Stimulated activated CD4-positive, alpha-beta T cell treated with anti-CD3 and anti-CD28 coated beads, Interleukin-15, amount 100 ng/mL, for 1 hour (primary cell): ENCODE results near the gene GPR132.
"Not testable (repeated sequence)": the region's sequence is repeated elsewhere in the genome, so short reads cannot be mapped to it uniquely, and the experiment has no call there.

Experiments used
- DNase-seq, 2 donors: peaks; one replicate each; pipeline ENCODE4 v3.0.0-alpha.2; 2020; ENCODE audit warnings: low read depth in 1 of 2, low spot score in 1 of 2

GPR132 gene

DNA sequence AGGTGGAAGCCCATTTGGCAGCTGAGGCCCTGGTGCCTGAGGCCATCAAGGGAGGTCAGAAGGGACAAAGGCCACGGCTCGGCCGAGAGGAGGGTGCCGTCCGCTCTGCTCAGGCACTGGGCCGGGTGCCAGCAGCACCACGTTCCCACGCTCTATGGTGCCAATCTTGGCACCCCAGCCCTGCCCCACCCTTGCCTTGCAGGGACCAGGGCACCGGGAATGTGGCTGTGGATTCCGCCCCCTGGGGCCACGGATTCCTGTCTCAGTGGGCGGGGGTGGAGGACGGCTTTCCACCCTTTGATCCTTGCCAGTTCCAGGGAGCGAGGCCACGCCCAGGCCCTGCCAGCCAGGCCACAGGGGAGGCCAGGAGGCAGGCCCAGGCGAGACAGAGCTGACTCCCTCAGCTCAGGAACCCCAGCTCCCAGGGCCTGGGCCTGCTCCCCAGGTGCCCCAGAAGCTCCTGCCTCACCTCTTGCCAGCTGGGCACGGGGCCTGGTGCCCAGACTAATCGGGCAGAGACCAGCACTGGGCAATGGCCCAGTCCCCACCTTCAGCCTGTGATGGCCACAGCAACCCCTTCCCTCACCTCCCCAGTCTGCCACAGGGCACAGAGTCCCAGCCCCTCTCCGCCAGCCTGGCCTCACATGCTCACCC, 26.4 kb upstream of the GPR132 start:
- no peak for DNase-seq

- DNase-seq, result no peak
Measured at GRCh38 chr14:105091054-105091516, 25.9 kb upstream of the GPR132 start.

DNA sequence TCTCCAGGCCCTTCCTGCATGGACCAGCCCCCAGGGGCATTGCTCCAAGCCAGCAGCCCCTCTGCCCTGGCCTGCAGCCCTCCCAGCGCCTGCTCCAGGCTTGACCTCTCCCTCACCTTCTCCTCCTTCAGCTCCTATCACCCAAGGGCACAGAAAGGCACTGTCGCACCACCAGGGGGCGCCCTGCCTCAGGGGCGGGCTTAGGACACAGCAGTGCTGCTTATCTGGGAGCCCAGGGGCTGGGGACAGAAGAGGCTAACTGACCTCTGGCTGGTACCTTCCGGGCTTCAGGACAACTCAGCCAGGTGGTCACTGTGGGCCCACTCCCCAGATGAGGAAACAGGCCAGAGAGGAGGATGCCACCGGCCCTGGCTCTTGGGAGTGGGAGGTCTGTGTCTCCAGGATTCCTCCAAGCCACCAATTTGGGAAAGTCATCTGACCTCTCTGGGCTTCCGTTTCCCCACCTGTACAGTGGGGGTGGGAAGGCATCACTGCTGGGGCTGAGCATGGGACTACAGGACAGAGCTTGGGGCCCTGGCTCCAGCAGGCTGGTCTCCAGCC, 25.3 kb upstream of the GPR132 start:
- DNase-seq, result peak; percentile 75 to 85

- DNase-seq, result no peak
Measured at GRCh38 chr14:105089746-105090492, 24.7 kb upstream of the GPR132 start.

GRCh38 chr14:105088812-105089745, 23.8 kb upstream of the GPR132 start:
- no peak for DNase-seq

- no peak for DNase-seq
Measured at GRCh38 chr14:105087963-105088811, 23.0 kb upstream of the GPR132 start.

GRCh38 chr14:105087308-105087962, 22.2 kb upstream of the GPR132 start:
- no peak for DNase-seq

GRCh38 chr14:105086833-105087307, 21.6 kb upstream of the GPR132 start:
- peak; percentile 75 to 78 for DNase-seq

DNA sequence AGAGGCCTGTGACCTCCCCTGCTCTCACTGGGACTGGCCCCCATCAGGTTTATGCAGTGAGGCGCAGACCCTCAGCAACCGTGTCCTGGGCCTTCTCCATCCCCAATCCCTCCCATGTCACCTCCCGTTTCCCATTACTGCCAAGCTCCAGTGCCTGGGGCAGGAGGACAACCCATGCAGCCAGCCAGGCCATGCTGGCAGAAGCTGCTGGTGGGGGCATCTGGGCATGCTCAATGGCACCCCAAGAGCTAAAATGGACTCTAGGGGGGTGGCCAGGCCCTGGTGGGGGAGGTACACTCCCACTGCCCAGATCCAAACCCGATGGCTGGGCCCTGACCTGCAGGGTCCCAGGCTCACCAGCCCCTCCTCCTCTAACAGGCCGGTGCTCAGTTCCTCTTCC, 20.5 kb upstream of the GPR132 start:
- no peak for DNase-seq

- DNase-seq, result no peak
Measured at GRCh38 chr14:105084741-105085571, 19.7 kb upstream of the GPR132 start.

- no peak for DNase-seq
Measured at GRCh38 chr14:105083926-105084685, 18.9 kb upstream of the GPR132 start.

GRCh38 chr14:105082703-105083102, 17.5 kb upstream of the GPR132 start:
- no peak for DNase-seq

DNA sequence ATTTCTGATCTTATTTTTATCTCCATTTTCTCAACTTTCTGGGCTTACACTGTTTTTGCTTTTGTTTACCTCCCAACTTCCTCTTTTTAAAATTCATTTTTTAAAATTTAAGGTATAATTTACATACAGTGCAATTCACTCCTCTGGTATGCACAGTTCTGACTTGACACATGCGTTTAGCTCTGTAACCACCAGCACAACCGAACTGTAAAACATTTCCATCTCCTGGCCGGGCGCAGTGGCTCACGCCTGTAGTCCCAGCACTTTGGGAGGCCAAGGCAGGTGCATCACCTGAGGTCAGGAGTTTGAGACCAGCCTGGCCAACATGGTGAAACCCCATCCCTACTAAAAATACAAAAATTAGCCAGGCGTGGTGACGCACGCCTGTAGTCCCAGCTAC, 16.2 kb upstream of the GPR132 start:
- not testable (repeated sequence) for DNase-seq

- no peak for DNase-seq
Measured at GRCh38 chr14:105080161-105080560, 14.9 kb upstream of the GPR132 start.

- no peak for DNase-seq
Measured at GRCh38 chr14:105078294-105078693, 13.1 kb upstream of the GPR132 start.

GRCh38 chr14:105077649-105077995, 12.4 kb upstream of the GPR132 start:
- DNase-seq, result no peak

- no peak for DNase-seq
Measured at GRCh38 chr14:105076805-105077648, 11.8 kb upstream of the GPR132 start.
